Trophoblast cell (in vitro differentiated cells and primary cell): ENCODE data around the gene IL1R2.

Experiments used
- DNase-seq, 2 donors: peaks; one replicate each; pipeline ENCODE4 v3.0.0-alpha.2; 2016
- H2AFZ ChIP-seq: 2 replicates; pipeline ENCODE4 v1.6.1; 2013; ENCODE audit warnings: low read length, moderate library complexity, mild to moderate bottlenecking; ENCODE audit not compliant: insufficient read depth, poor library complexity
- H2AK5ac ChIP-seq: 2 replicates; pipeline ENCODE4 v1.6.1; 2013; ENCODE audit warnings: mild to moderate bottlenecking, low read length
- H2BK120ac ChIP-seq: 2 replicates; pipeline ENCODE4 v1.6.1; 2013; ENCODE audit warnings: low read length, mild to moderate bottlenecking, moderate library complexity; ENCODE audit not compliant: insufficient read depth, poor library complexity
- H2BK12ac ChIP-seq: 2 replicates; pipeline ENCODE4 v1.6.1; 2013; ENCODE audit warnings: mild to moderate bottlenecking, low read length, moderate library complexity
- H2BK5ac ChIP-seq: 2 replicates; pipeline ENCODE4 v1.6.1; 2013; ENCODE audit warnings: low read length, low read depth, moderate library complexity, mild to moderate bottlenecking; ENCODE audit not compliant: poor library complexity
- H3K14ac ChIP-seq: 2 replicates; pipeline ENCODE4 v1.6.1; 2013; ENCODE audit warnings: mild to moderate bottlenecking, low read length
- H3K18ac ChIP-seq: 2 replicates; pipeline ENCODE4 v1.6.1; 2013; ENCODE audit warnings: mild to moderate bottlenecking, low read length
- H3K23ac ChIP-seq: 2 replicates; pipeline ENCODE4 v1.6.1; 2013; ENCODE audit warnings: low read length
- H3K27ac ChIP-seq: 2 replicates; pipeline ENCODE4 v1.5.1; 2013; ENCODE audit warnings: low read depth, mild to moderate bottlenecking, inconsistent platforms, low read length, moderate library complexity
- H3K27me3 ChIP-seq: 2 replicates; pipeline ENCODE4 v1.6.1; 2013; ENCODE audit warnings: inconsistent platforms, mild to moderate bottlenecking, low read length, moderate library complexity; ENCODE audit not compliant: insufficient read depth
- H3K36me3 ChIP-seq, 2 experiments: 1 replicate in 1 of 2; 2 replicates in 1 of 2; pipeline ENCODE4 v1.6.1; 2013; ENCODE audit warnings: low read length in 2 of 2, mild to moderate bottlenecking in 2 of 2, moderate library complexity in 1 of 2; ENCODE audit not compliant: insufficient read depth in 2 of 2, control insufficient read depth in 1 of 2
- H3K4ac ChIP-seq: 2 replicates; pipeline ENCODE4 v1.6.1; 2013; ENCODE audit warnings: low read depth, mild to moderate bottlenecking, low read length, moderate library complexity
- H3K4me1 ChIP-seq, 2 experiments: 1 replicate in 1 of 2; 2 replicates in 1 of 2; pipeline ENCODE4 v1.6.1; 2013; ENCODE audit warnings: low read length in 2 of 2, mild to moderate bottlenecking in 2 of 2, moderate library complexity in 1 of 2; ENCODE audit not compliant: insufficient read depth in 2 of 2, control insufficient read depth in 1 of 2
- H3K4me2 ChIP-seq: 2 replicates; pipeline ENCODE4 v1.6.1; 2013; ENCODE audit warnings: inconsistent platforms, mild to moderate bottlenecking, low read length, moderate library complexity
- H3K4me3 ChIP-seq: 2 replicates; pipeline ENCODE4 v1.5.1; 2013; ENCODE audit warnings: mild to moderate bottlenecking, low read depth, low read length, inconsistent platforms
- H3K79me1 ChIP-seq: one replicate; pipeline ENCODE4 v1.6.1; 2013; ENCODE audit warnings: low read length
- H3K79me2 ChIP-seq: 2 replicates; pipeline ENCODE4 v1.6.1; 2013; ENCODE audit warnings: low read length, mild to moderate bottlenecking; ENCODE audit not compliant: control insufficient read depth, insufficient read depth, poor library complexity
- H3K9ac ChIP-seq: 2 replicates; pipeline ENCODE4 v1.6.1; 2013; ENCODE audit warnings: mild to moderate bottlenecking, low read length
- H3K9me3 ChIP-seq: 2 replicates; pipeline ENCODE4 v1.6.1; 2013; ENCODE audit warnings: low read depth, mild to moderate bottlenecking, control low read depth, inconsistent platforms, low read length; ENCODE audit not compliant: insufficient read depth
- H4K12ac ChIP-seq: 2 replicates; pipeline ENCODE4 v1.6.1; 2013; ENCODE audit warnings: low read depth, mild to moderate bottlenecking, low read length, moderate library complexity
- H4K8ac ChIP-seq: 2 replicates; pipeline ENCODE4 v1.6.1; 2013; ENCODE audit warnings: low read depth, mild to moderate bottlenecking, low read length, moderate library complexity
- H4K91ac ChIP-seq: one replicate; pipeline ENCODE4 v1.6.1; 2013; ENCODE audit warnings: low read depth, mild to moderate bottlenecking, low read length, moderate library complexity
- WGBS: extraction: QIAGEN DNeasy Blood & Tissue Kit; methylation state at CpG from one replicate; pipeline ENCODE4 v1.1.7; 2013; ENCODE audit warnings: missing lambda C conversion rate; ENCODE audit not compliant: insufficient read length, insufficient coverage; ENCODE audit errors: extremely low coverage; 5-methylcytosine and 5-hydroxymethylcytosine counted together

Gene IL1R2

GRCh38 chr2:101986804-101987740 lies 4.7 kb upstream of the IL1R2 start:
- H3K4me1 ChIP-seq: peaks cover 9 to 15% of the 10 kb centered on the region in 2 experiments
- no CpG with 5 or more reads among the region's 9 CpGs for WGBS

GRCh38 chr2:101987832-101988231 lies 3.9 kb upstream of the IL1R2 start:
- Histone ChIP-seq H4K8ac (no peak overlapping the region), H3K27ac (no peak overlapping the region)
- no CpG with 5 or more reads among the region's 5 CpGs for WGBS

More at GRCh38 chr2:101986804-101987740, 4.7 kb upstream of the IL1R2 start:
- no peak for DNase-seq
- no peak overlapping the region for H2BK5ac ChIP-seq
- H4K12ac ChIP-seq: no peak overlapping the region
- H2BK120ac ChIP-seq: no peak overlapping the region
- H2BK12ac ChIP-seq: no peak overlapping the region
- H3K18ac ChIP-seq: no peak overlapping the region
- no peak overlapping the region for H3K23ac ChIP-seq
- H3K79me1 ChIP-seq: peaks cover 8% of the 10 kb centered on the region
- H3K4ac ChIP-seq: no peak overlapping the region
- H3K9ac ChIP-seq: no peak overlapping the region
- no peak overlapping the region for H3K4me3 ChIP-seq
- H3K9me3 ChIP-seq: peaks cover 2% of the 10 kb centered on the region
- no peak overlapping the region for H3K27ac ChIP-seq
- no peaks in the 10 kb centered on the region for H3K79me2 ChIP-seq
- H2AFZ ChIP-seq: no peak overlapping the region
- H4K91ac ChIP-seq: peak overlapping the region; percentile 42
- H4K8ac ChIP-seq: no peak overlapping the region
- H2AK5ac ChIP-seq: no peak overlapping the region
- H3K14ac ChIP-seq: no peak overlapping the region
- H3K4me2 ChIP-seq: no peak overlapping the region
- no peaks in the 10 kb centered on the region for H3K27me3 ChIP-seq
- no peaks in the 10 kb centered on the region for H3K36me3 ChIP-seq

GRCh38 chr2:101988541-101988940 lies 3.2 kb upstream of the IL1R2 start:
- peak overlapping the region; percentile 16 for H3K14ac ChIP-seq
- H3K9me3 ChIP-seq: peaks cover 2% of the 10 kb centered on the region
- no peak overlapping the region for H3K4me3 ChIP-seq
- H3K79me1 ChIP-seq: peaks cover 8% of the 10 kb centered on the region
- no peak overlapping the region for H3K18ac ChIP-seq
- H2BK12ac ChIP-seq: no peak overlapping the region
- peak overlapping the region; percentile 15 for H4K91ac ChIP-seq
- peak overlapping the region; percentile 12 for H4K8ac ChIP-seq
- no peaks in the 10 kb centered on the region for H3K36me3 ChIP-seq
- no peak overlapping the region for H2AK5ac ChIP-seq
- no peak overlapping the region for H2AFZ ChIP-seq
- no peak overlapping the region for H3K9ac ChIP-seq
- H3K4me2 ChIP-seq: no peak overlapping the region
- peak overlapping the region; percentile 2 for H2BK120ac ChIP-seq
- H3K4me1 ChIP-seq: peaks cover 9 to 15% of the 10 kb centered on the region in 2 experiments
- no peak overlapping the region for H4K12ac ChIP-seq
- H3K23ac ChIP-seq: no peak overlapping the region
- H3K27ac ChIP-seq: no peak overlapping the region
- DNase-seq: no peak
- peak overlapping the region; percentile 7 for H2BK5ac ChIP-seq
- H3K79me2 ChIP-seq: no peaks in the 10 kb centered on the region
- H3K27me3 ChIP-seq: no peaks in the 10 kb centered on the region
- WGBS: no CpG with 5 or more reads among the region's 7 CpGs
- no peak overlapping the region for H3K4ac ChIP-seq

More at GRCh38 chr2:101987832-101988231, 3.9 kb upstream of the IL1R2 start:
- no peak overlapping the region for H3K4ac ChIP-seq
- H2BK5ac ChIP-seq: no peak overlapping the region
- H2BK12ac ChIP-seq: no peak overlapping the region
- peaks cover 8% of the 10 kb centered on the region for H3K79me1 ChIP-seq
- H2AK5ac ChIP-seq: no peak overlapping the region
- H4K12ac ChIP-seq: no peak overlapping the region
- no peak overlapping the region for H2BK120ac ChIP-seq
- peaks cover 9 to 15% of the 10 kb centered on the region in 2 experiments for H3K4me1 ChIP-seq
- H3K9me3 ChIP-seq: peaks cover 2% of the 10 kb centered on the region
- peak; percentile 62 to 69 for DNase-seq
- no peak overlapping the region for H3K4me3 ChIP-seq
- peak overlapping the region; percentile 15 for H4K91ac ChIP-seq
- H3K23ac ChIP-seq: no peak overlapping the region
- H3K9ac ChIP-seq: no peak overlapping the region
- H3K14ac ChIP-seq: no peak overlapping the region
- H3K79me2 ChIP-seq: no peaks in the 10 kb centered on the region
- no peak overlapping the region for H2AFZ ChIP-seq
- H3K27me3 ChIP-seq: no peaks in the 10 kb centered on the region
- no peak overlapping the region for H3K18ac ChIP-seq
- no peak overlapping the region for H3K4me2 ChIP-seq
- H3K36me3 ChIP-seq: no peaks in the 10 kb centered on the region

GRCh38 chr2:101989740-101990460 lies 1.9 kb upstream of the IL1R2 start:
- Histone ChIP-seq H4K91ac (no peak overlapping the region), H3K4me2 (no peak overlapping the region), H3K79me2 (no peaks in the 10 kb centered on the region), H2BK12ac (no peak overlapping the region), H3K4me3 (no peak overlapping the region), H2AK5ac (no peak overlapping the region), H4K12ac (no peak overlapping the region), H3K36me3 (no peaks in the 10 kb centered on the region), H3K9ac (no peak overlapping the region), H3K23ac (no peak overlapping the region), H4K8ac (no peak overlapping the region), H3K9me3 (peaks cover 2% of the 10 kb centered on the region), H3K27me3 (no peaks in the 10 kb centered on the region), H3K14ac (no peak overlapping the region), H3K18ac (no peak overlapping the region), H3K4me1 (peaks cover 9 to 15% of the 10 kb centered on the region in 2 experiments), H2BK5ac (no peak overlapping the region), H3K79me1 (peaks cover 8% of the 10 kb centered on the region), H3K27ac (no peak overlapping the region), H2AFZ (no peak overlapping the region), H3K4ac (no peak overlapping the region), H2BK120ac (no peak overlapping the region)
- DNase-seq: no peak
- whole genome bisulfite sequencing: no CpG with 5 or more reads among the region's 8 CpGs
